ENCODE data around the gene SETBP1.

The SETBP1 gene

DNA sequence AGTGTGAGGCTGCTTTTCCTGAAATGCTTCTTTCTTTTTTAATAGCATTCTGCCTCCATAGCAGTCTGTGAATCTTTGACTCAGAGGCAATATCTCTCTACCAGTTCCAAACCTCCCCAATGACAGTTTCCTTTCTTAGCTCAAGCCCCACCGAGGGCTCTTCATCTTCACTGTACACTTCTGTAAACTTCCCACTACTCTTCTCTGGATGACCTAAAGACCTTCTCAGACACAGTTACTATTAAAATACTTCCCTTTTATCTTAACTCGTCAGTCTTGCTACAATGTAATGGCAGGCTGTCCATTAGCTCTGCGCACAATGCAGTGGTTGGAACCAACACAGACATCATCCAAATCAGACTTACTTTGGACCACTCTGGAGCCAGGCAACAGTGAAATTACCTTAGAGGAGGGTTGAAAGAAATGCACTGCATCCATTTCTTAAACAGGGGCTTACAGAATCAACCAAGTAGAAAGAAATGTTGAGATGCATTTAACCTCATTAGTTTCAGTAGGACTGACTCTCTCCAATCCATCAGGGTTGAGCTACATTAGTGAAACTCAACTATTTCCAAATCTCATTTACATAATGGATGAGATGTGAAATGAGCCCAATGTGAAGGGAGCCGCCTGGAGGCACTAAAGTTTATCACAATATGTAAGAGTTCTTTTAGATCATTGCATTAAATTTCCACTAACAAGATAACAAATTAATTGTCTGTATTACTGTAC, 343.8 kb downstream of the SETBP1 start:
- DNase-seq (ENCODE audit: low read depth), result no peak

DNA sequence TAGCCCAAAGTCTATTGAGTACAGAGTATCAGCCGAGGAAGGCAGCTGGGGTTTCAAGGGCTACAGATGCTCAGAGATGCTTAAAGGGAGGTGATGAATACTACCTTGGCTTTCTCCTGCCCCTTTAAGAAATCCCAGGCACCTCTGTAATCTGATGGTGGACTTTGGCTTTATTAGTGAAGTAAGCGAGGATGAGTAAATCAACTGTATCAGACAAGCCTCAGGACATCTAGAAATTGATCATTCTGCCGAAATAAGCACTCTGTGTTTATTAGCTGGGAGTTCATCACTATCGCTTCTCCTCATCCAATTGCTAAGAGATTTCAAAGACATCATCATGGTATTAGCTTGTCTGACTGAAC, 344.4 kb downstream of the SETBP1 start:
- DNase-seq (ENCODE audit: low read depth), result no peak

DNA sequence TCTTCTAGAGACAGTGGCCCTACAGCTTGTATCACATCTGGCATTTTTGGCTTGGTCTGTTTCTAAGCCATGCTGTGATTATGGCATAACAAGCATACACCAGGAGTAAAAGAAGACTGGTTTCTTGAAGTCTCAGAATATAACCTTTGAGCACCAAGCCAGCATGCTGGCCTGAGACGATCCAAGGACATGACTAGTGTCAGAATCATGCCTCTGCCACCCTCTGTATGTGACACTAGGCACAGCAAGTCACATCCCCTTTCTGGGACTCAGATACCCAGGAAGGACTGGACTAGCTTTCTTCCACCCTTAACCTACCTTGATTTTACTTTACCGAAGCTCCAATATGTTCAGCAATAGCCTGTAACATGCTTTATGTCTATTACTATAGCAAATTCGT, 345.5 kb downstream of the SETBP1 start:
- no peak for DNase-seq (ENCODE audit: low read depth)

DNA sequence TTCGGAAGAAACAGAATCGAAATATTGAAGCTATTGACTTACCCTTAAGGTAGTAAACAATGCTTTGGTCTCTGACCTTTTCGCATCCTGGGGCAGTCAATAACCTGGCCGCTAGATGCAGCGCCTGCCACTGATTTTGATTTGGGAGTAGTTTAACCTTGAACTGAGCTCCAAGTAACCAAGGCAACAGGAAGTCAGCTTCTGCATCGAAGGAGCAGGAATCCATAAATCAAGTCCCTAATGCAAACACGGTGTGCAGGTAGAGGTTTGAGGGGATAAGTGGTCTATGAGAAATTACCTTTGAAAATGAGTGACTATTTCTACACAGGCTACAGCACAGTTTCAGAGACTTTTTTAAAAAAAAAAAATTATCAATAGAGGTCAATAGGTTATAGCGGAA, 353.5 kb downstream of the SETBP1 start:
- no peak for DNase-seq (ENCODE audit: low read depth)

DNA sequence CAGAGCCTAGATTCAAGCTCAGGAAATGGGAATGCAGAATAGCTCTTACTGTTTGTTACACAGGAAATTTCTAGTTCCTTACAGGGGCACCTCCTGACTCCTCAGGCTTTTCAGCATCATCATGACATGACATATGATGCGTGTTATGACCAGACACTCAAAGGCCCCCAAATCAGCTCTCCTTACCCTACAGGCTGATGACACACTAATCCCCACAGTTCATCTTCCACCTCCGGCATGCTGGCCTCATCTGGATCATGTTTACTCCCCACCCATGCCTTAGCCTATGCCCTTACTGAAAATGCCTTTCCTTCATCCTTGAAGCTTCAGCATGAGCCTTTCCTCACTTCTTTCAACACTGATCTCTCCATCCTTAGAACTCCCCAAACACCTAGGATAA, 356.9 kb downstream of the SETBP1 start:
- DNase-seq (ENCODE audit: low read depth), result no peak

DNA sequence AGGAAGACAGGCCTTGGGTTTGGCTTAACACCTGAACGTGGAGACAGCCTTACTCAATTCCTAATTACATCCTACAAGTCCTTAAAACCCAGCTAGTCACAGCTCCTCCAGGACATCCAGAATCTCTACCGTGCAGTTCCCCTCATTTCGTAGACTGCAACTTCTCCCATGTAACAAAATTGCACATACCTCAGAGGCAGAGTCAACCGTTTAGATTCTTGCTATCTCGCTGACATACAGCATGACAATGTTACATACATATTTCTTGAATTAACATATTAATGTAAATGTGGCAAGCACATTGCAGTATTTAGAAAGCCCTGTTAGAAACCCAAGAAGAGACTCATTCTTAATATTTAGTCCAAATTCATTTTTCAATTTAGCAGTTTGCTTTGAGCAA, 358.7 kb downstream of the SETBP1 start:
- no peak for DNase-seq (ENCODE audit: low read depth)

DNA sequence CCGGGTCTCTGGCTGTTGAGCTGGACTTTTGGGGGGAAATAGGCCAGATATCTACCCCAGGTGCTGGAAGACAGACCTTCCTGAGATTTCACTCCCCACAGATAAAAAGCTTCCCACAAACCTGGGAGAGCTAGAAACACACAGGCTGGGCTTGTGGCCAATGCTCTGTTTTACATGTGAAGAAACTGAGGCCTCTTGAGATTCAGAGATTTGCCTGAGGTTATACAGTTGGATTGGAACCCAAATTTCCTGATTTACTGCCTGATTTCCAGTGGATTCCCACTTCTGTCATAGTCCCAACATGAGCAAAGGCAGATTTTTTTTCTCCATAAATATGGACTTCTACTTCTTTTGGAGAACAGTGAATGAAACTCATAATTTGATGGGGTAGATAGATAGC, 360.2 kb downstream of the SETBP1 start:
- no peak for DNase-seq (ENCODE audit: low read depth)

DNA sequence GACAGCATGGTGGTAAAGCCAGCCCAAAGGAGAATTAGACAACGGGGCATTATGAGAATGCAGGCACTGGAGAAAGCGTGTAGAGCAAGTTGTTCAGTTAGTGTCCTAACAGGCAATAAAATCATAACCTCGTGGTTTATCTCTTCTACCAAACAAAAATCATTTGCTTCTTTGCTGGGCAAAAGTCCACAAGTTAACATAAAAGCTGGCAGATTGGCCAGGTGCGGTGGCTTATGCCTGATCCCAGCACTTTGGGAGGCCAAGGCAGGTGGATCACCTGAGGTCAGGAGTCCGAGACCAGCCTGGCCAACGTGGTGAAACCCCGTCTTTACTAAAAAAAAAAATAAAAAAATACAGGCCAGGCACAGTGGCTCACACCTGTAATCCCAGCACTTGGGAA, 364.1 kb downstream of the SETBP1 start:
- no peak for DNase-seq (ENCODE audit: low read depth)

DNA sequence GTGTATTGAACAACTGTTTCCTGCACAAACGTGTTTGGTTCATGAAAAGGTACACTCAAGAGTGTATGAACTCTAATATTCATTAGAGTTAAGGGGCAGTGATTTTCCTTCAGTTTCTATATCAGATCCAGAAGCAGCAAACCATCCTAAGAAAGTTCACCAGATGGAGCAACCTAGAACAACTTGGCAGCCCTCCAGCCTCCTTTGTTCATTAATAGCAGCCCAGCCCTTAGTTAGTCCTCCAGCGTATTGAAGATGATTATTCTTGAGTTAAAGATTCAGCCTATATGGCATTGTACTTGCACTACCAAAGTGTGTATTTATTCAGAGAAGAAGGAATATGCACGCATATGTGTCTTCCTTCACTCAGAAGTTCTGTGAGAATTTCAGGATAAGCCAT, 365.5 kb downstream of the SETBP1 start:
- no peak for DNase-seq (ENCODE audit: low read depth)

DNA sequence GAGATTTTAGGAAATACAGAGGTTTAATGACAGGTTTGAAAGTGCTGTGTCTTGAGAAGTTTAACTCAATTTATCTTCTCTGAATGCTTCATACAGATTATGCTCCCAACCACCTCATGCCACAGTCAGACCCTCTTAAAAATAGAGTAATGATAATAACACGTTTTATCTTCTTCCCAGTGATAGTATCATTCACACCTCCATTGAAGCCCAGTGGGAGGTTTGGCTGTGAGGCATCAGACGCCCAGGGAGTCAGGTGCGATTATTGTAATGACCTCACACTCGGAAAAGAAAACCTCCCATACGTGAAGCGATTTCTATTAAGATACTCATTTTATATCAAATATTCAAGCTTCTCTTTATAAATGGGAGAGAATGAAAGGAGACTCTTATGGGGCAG, 366.3 kb downstream of the SETBP1 start:
- DNase-seq (ENCODE audit: low read depth), result no peak

DNA sequence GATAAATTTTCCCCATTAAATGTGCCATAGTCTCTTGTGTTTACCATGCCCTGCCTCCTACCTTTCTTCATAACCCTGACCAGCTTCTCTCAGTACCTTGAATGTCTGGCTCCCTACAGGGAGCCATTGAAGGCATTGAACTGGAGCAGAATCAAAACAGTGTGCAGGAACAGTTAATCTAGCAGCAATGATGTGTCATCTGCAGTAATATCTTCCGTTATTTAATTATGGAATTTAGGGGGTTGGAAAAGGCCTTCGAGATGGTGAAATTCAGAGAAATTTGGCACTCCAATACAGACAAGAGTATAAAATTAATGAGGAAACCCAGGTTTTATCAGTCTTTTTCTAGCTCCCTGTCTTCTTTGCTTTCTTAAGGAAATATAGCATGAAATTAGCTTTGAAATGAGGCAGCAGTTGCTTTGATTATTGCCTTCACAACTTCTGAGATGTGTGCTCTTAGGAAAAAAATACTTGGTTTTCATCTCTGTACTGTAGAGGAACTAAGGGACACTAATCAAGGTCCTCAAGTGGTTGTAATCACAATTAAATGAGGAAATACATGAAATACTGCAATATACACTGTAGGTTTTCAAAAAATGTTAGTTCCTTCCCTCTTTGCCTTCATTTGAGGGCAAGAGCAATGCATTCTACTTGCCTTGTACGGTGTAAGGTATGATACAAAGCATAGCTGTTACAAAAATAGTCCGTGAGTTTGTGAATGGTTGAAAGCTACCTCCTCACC, 369.1 kb downstream of the SETBP1 start:
- DNase-seq (ENCODE audit: low read depth), result no peak

DNA sequence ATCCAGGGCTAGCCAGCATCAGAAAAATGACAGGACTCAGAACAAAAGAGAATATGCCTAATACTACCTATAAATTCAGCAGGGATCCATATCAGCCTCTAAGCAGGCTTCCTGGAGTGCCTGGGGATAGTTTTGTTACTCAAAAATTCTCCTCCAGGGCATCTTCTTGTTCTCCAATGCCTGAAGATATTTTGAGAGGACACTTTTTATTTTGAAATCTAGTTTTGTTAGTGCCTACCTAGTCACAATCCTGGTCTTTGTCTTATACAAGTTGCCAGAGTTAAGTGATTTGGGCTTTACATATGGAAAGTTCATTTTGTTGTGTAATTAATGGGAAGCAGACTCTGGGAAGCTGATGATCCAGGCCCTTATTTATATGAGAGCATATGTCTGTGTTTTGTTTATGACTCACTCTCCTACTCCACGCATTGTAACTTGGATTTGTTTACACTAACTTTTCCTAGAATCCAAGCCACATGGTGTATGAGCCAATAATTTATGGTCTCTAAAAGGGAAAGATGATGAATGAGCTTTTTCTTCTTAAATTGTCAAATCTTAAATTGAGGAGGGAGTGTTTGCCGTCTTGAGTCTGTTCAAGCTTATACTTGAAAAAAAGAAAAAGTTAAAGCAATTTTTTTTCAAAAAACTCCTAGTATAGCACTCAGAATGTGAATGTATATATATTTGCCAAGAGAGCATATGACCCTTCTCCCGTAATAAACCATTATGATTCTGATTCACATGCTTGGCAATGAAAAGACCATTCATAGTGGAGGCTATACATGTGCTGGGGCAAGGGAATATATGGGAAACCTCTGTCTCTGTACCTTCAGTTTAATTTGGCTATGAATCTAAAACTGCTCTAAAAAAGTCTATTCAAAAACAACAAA, 370.3 kb downstream of the SETBP1 start:
- DNase-seq (ENCODE audit: low read depth), result peak; percentile 48

DNA sequence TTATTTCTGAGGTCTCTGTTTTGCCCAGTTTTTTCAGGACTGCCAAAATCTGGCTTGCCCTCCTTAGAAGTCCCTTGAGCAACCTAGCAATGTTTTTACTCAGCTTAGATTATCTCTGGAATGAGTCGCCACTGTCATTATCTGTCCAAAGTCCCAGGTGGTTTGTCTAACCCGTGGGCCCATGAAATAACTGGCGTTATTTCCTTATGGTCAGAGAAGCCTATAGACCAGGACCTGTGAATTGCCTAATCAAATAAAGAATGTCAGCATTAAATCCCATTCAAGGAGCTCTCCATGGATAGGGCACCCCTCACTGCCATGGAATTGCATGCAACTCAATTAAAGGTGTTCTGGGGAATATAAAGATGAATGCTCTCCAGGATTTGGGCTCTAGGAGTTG, 373.9 kb downstream of the SETBP1 start:
- no peak for DNase-seq (ENCODE audit: low read depth)

DNA sequence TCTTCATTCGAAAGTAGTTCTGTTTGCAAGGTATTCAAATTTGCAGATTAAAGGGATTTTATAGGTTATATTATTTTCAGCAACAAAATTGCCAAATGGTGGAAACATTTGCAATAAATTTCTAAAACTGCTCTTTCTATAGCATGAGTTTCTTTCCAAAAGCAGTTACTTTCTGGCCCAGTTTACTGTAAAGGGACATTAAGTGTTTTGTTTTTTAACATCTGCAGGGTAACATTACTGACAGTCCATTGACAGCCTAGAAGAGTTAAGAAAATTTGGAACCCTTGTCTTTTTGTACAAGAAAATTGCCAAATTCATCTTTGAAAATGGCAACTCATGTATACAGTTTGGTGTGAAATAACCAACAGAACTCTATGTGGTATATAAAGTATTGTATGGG, 375.1 kb downstream of the SETBP1 start:
- DNase-seq (ENCODE audit: low read depth), result no peak

DNA sequence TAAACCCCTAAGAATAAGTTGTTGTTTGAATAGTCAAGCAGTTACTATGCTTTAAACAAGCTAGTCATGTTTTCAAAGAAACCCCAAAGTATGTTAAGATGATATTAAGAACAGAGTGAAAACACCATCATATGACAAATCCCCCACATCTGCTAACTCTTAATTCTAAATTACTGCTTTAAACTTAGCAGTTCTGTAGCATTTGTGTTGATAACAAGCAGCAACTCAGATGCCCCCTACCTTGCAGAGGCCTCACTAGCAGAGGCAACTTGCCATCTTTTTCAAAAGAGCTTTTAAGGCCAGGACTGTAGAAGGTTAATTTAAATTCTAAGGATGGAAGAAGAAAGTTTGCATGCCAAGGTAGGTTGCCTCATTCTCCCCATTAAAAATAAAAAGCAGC, 376.2 kb downstream of the SETBP1 start:
- no peak for DNase-seq (ENCODE audit: low read depth)

DNA sequence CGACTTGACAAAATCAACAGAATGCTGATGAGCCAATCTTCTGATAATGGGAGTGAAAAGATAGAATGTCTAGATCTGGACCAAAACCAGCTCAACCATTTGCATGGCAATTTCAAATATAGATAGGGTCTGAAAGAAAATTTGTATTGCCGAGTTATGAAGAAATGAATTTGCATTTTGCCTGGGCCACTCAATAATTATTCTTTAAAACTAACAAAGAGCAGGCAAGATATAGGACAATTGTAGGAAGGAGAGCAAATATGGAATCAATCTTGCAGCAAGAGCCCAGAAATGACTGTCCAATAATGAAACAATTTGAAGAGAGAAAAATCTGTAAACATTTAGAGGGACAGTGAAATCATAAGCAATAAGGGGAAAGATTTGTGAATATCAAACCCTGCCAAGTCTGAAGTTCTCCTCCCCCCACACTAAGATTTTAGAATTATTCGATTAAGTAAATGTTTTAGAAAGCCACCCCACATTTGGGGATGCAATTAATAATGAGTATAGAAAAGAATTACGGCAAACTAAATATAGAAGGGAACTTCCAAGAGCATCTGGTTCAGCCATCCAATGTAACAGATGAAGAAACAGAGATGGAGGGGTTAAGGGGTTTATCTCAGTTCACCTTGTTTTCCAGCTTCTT, 377.4 kb downstream of the SETBP1 start:
- no peak for DNase-seq (ENCODE audit: low read depth)

DNA sequence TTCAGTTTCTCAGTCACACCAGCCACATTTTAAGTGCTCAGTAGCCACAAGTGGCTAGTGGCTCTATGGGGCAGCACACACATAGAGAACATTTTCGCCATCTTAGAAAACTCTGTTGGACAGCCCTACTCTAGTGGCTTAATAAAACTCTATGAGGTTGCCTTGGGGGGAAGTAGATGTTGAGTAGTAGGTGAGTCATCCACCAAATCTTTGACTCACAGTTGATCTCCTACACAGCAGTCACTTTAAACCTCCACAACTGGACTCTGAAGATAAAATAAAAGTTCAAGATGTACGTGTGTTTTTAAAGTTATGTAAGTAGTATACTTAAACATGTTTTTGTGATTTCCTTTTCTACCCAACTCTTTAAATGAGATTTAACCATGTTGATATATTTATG, 379.0 kb downstream of the SETBP1 start:
- peak; percentile 14 for DNase-seq (ENCODE audit: low read depth)

DNA sequence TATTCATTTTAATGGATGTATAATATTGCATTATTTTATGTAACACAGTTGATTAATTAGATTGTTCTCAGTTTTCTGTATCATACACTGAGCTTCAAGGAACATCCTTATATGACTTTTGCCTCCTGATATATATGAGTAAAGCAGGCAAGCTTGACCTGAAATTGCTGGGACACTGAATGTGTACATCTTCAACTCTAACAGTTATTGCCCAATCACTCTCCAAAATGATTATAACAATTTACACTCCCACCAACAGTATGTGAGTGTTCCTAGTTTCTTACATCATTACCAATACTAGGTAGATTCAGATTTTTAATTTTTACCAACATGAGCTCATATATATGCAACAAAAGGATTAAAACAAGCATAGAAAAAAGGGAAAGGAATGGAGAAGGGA, 379.4 kb downstream of the SETBP1 start:
- DNase-seq (ENCODE audit: low read depth), result no peak

DNA sequence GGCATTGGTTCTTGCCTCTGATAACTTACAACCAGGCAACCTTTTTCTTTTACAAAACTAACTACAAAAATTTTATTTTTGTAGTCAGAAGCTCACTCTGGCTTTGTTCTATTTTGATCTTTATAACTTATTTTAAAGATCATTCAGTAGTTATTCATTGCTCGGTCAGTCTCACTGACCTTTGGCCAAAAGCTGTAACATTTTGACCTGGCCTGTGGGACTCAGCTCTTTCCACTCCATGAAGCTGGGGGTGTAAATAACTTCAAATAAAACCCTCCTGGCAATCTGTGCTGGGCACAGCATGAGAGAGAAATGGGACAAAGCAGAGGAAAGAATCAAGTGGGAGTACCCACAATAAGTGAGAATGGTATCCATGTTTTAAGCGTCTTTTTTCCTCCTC, 380.7 kb downstream of the SETBP1 start:
- no peak for DNase-seq (ENCODE audit: low read depth)

DNA sequence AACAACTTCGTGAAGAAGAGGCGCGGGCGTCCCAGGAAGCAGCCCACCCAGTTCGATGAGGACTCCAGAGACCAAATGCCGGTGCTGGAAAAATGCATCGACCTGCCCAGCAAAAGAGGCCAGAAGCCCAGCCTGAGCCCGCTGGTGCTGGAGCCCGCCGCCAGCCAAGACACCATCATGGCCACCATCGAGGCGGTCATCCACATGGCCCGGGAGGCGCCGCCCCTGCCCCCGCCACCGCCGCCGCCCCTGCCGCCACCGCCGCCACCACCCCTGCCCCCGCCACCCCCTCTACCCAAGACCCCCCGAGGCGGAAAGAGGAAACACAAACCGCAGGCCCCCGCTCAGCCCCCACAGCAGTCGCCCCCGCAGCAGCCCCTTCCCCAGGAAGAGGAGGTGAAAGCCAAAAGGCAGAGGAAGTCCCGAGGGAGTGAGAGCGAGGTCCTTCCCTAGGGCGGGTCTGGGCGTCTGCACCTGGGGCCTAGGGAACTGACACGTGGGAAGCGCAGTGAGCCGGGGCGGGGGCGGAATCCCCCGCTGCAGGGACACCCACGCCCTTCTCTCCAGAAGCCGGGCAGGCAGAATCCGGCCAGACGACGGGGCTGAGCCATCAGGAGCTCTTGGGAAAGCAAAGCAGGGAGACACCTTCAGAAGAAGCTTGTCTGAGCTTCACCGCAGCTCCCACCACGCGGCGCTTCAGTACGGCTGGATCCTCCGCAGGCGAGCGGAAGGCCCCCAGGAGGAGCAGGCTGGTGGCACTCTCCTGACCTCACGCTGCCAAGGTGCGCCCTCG, 382.8 kb downstream of the SETBP1 start:
- DNase-seq (ENCODE audit: low read depth), result no peak

DNA sequence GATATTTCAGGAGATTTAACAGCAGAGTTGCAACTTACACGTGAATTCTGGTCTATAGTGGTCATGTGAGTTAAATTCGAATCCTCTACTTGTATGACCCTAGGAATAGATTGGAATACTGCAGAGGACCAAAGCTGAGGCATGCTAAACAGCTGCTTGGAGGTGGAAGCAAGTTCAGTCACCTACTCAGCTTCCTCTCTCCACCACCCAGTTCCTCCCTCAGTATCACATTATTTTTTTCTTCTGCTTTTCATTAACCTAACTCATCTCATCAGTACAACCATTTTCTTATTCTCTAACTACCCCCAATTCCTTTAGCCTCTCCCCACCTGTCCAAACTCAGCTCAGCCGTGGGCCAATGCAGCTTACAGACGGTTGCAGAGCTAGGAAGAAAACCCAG, 385.5 kb downstream of the SETBP1 start:
- no peak for DNase-seq (ENCODE audit: low read depth)

DNA sequence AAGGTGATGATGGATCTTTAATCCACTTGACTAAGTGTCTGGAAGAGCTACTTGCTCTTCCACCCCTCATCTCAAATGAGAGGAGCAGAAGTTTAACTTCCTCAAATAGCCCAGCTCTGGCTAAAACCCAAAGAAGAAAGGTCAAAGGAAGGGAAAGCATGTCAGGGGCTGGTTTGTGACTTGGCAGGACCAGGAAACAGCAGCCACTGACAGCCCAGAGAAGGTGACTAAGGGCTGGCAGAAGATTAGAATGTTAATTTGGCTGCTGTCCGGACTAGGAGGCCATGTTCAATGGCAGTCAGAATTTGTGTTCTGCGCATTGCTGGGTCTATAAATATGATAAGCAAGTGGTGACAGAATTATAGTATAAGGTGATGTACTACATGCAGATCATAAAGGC, 386.2 kb downstream of the SETBP1 start:
- no peak for DNase-seq (ENCODE audit: low read depth)

All from GM04503 (cell line).